Thymus (tissue), 11 donors: ENCODE results near the gene NPY4R2. TPM values are rescaled to one million over a fixed set of nuclear protein-coding genes. Genes with fewer than 3 reads are reported as not detected.
A peak's percentile ranks its signal among the peaks of the same experiment; 100 is the strongest.
"Not testable (repeated sequence)": the region's sequence is repeated elsewhere in the genome, so short reads cannot be mapped to it uniquely, and the experiment has no call there.

Source experiments
- DNase-seq, 9 donors: peaks; one replicate each; pipeline ENCODE4 v3.0.0-alpha.2; 2013; ENCODE audit warnings: low spot score in 9 of 9, low read depth in 6 of 9, missing footprints in 1 of 9
- H3K27ac ChIP-seq, 2 donors: one replicate each; pipeline ENCODE4 v1.5.1; 2013; ENCODE audit warnings: control low read depth in 1 of 2, low read depth in 1 of 2, low read length in 1 of 2, mild to moderate bottlenecking in 1 of 2, moderate library complexity in 1 of 2
- H3K27me3 ChIP-seq, 2 donors: one replicate each; pipeline ENCODE4 v1.5.1; 2013; ENCODE audit warnings: low read length in 1 of 2; ENCODE audit not compliant: control insufficient read depth in 2 of 2, insufficient read depth in 1 of 2
- H3K36me3 ChIP-seq, 2 donors: one replicate each; pipeline ENCODE4 v1.5.1; 2013; ENCODE audit warnings: low read length in 1 of 2, mild to moderate bottlenecking in 1 of 2, moderate library complexity in 1 of 2; ENCODE audit not compliant: control insufficient read depth in 2 of 2, insufficient read depth in 2 of 2
- H3K4me1 ChIP-seq, 2 donors: one replicate each; pipeline ENCODE4 v1.5.1; 2013; ENCODE audit warnings: low read length in 2 of 2; ENCODE audit not compliant: control insufficient read depth in 2 of 2, insufficient read depth in 2 of 2
- H3K4me3 ChIP-seq, 2 donors: one replicate each; pipeline ENCODE4 v1.5.1; 2013; ENCODE audit warnings: low read length in 2 of 2, control low read depth in 1 of 2, mild to moderate bottlenecking in 1 of 2
- H3K9me3 ChIP-seq, 2 donors: one replicate each; pipeline ENCODE4 v1.5.1; 2013; ENCODE audit warnings: low read length in 1 of 2, mild to moderate bottlenecking in 1 of 2; ENCODE audit not compliant: control insufficient read depth in 2 of 2, insufficient read depth in 1 of 2
- WGBS: extraction: QIAGEN DNeasy Blood & Tissue Kit; methylation state at CpG from one replicate; pipeline ENCODE4 v1.1.7; 2013; 5-methylcytosine and 5-hydroxymethylcytosine counted together
- polyA plus RNA-seq: library from polyadenylated mRNA; stranded (reverse); fragments of 200-250 nt; gene quantifications from one replicate; pipeline ENCODE4 v1.2.3, GENCODE V29; 2013
- total RNA-seq: library from RNA; stranded (reverse); fragments of 120-200 nt; gene quantifications from one replicate; pipeline ENCODE4 v1.2.4, GENCODE V29; 2013
- donor health status: healthy.

Gene NPY4R2
- total and polyA plus RNA-seq, 2 donors, result not detected

GRCh38 chr10:47942351-47943019 lies 24.0 kb downstream of the NPY4R2 start:
- peak in 1 of 9 donors; percentile 2 for DNase-seq
- not testable (repeated sequence) for H3K36me3 ChIP-seq
- WGBS, result 96% methylated on average over 4 of the region's 8 CpGs

GRCh38 chr10:47943328-47943727 lies 24.9 kb downstream of the NPY4R2 start:
- not testable (repeated sequence) for H3K27me3 ChIP-seq, DNase-seq, H3K27ac ChIP-seq, H3K4me1 ChIP-seq, H3K36me3 ChIP-seq, H3K4me3 ChIP-seq, H3K9me3 ChIP-seq
- 100% methylated on average over 1 of the region's 4 CpGs for WGBS

More at GRCh38 chr10:47942351-47943019, 24.0 kb downstream of the NPY4R2 start:
- not testable (repeated sequence) for H3K9me3 ChIP-seq, H3K4me3 ChIP-seq, H3K27me3 ChIP-seq, H3K4me1 ChIP-seq, H3K27ac ChIP-seq

GRCh38 chr10:47947424-47947823 lies 29.0 kb downstream of the NPY4R2 start:
- not testable (repeated sequence) for H3K27ac ChIP-seq, H3K27me3 ChIP-seq, H3K4me3 ChIP-seq, H3K36me3 ChIP-seq, H3K9me3 ChIP-seq, DNase-seq, H3K4me1 ChIP-seq
- 66% methylated on average over 1 of the region's 1 CpG for WGBS

- H3K4me1 ChIP-seq, H3K27me3 ChIP-seq, H3K4me3 ChIP-seq, H3K27ac ChIP-seq, H3K9me3 ChIP-seq, DNase-seq, H3K36me3 ChIP-seq: not testable (repeated sequence)
- 88% methylated on average over 8 of the region's 8 CpGs for WGBS
These were observed 38.7 kb downstream of the NPY4R2 start for GRCh38 chr10:47957158-47957557.

GRCh38 chr10:47959677-47960076 lies 41.2 kb downstream of the NPY4R2 start:
- H3K27me3 ChIP-seq, H3K36me3 ChIP-seq, H3K27ac ChIP-seq, H3K4me3 ChIP-seq, H3K4me1 ChIP-seq, H3K9me3 ChIP-seq, DNase-seq: not testable (repeated sequence)
- WGBS, result 90% methylated on average over 4 of the region's 5 CpGs

GRCh38 chr10:47960699-47961098 lies 42.2 kb downstream of the NPY4R2 start:
- not testable (repeated sequence) for DNase-seq, H3K4me3 ChIP-seq, H3K27ac ChIP-seq, H3K27me3 ChIP-seq, H3K36me3 ChIP-seq, H3K4me1 ChIP-seq, H3K9me3 ChIP-seq
- no CpG with 5 or more reads among the region's 2 CpGs for WGBS

GRCh38 chr10:47962785-47963184 lies 44.3 kb downstream of the NPY4R2 start:
- not testable (repeated sequence) for H3K27ac ChIP-seq, H3K36me3 ChIP-seq, DNase-seq, H3K27me3 ChIP-seq, H3K9me3 ChIP-seq, H3K4me1 ChIP-seq, H3K4me3 ChIP-seq
- no CpG with 5 or more reads among the region's 5 CpGs for WGBS

GRCh38 chr10:47964280-47965063 lies 46.0 kb downstream of the NPY4R2 start:
- H3K4me1 ChIP-seq, H3K27ac ChIP-seq, H3K4me3 ChIP-seq, H3K27me3 ChIP-seq, H3K9me3 ChIP-seq, DNase-seq, H3K36me3 ChIP-seq: not testable (repeated sequence)
- WGBS, result 74% methylated on average over 5 of the region's 14 CpGs

GRCh38 chr10:47968988-47969387 lies 50.5 kb downstream of the NPY4R2 start:
- 68% methylated on average over 5 of the region's 6 CpGs for WGBS
- H3K9me3 ChIP-seq, H3K27me3 ChIP-seq, H3K36me3 ChIP-seq, DNase-seq, H3K27ac ChIP-seq, H3K4me3 ChIP-seq, H3K4me1 ChIP-seq: not testable (repeated sequence)
